ENCODE measurements around the gene GPR82. TPM values are rescaled to one million over a fixed set of nuclear protein-coding genes. Genes with fewer than 3 reads are reported as not detected.

Gene GPR82
- total and polyA plus RNA-seq, 2 donors (not counting 1 experiment from before 2014, with no cell fraction given): not detected

DNA sequence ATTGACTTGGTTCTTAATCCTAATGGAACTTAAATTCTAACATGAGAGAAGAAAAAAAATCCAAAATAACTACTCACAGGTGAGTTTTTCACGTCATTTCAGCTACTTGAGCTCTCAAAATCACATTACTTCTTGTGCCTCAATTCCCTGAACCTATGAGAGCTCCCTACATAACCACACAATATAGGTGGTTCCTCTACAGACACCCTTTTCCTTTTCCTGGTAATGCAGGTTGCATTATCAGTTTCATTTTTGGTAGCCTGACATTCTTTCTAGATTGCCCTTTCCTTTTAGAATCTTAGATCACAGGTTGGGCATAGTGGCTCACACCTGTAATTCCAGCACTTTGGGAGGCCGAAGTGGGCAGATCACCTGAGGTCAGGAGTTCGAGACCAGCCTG, 31.0 kb upstream of the GPR82 start:
- CTCF ChIA-PET: no interaction called here
- no peaks in the 10 kb centered on the region for H3K9me3 ChIP-seq (ENCODE audit: control extremely low read depth in 1 of 3, control insufficient read depth in 2 of 3, insufficient read depth in 1 of 3, low read length in 2 of 3)
- no CpG with 5 or more reads among the region's 3 CpGs for WGBS (ENCODE audit: insufficient coverage)

DNA sequence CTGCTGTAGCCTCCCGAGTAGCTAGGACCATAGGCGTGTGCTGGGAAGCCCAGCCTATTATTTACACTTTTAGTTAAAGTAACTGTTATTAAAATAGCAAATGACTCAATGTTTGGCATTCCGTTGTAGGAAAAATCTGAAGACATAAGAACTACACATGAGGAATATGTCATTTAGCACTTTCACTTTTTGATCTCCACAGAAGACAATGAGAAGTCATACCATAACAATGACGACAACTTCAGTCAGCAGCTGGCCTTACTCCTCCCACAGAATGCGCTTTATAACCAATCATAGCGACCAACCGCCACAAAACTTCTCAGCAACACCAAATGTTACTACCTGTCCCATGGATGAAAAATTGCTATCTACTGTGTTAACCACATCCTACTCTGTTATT, 28.6 kb upstream of the GPR82 start:
- CTCF ChIA-PET: no interaction called here

More for the DNA sequence above, 31.0 kb upstream of the GPR82 start:
- no peaks in the 10 kb centered on the region for H3K36me3 ChIP-seq (replicated peaks in 1 of 2; ENCODE audit: control extremely low read depth in 1 of 2, control insufficient read depth in 1 of 2, extremely low read depth in 1 of 2, insufficient read depth in 2 of 2, low read length in 1 of 2)
- no peak for DNase-seq
- intact Hi-C loops (cut with micrococcal nuclease): no loop called here
- H3K9ac ChIP-seq (ENCODE audit: low read length): no peak overlapping the region
- no peak for ATAC-seq (ENCODE audit: low read depth)
- Mint-ChIP-seq H3K27ac (no peak overlapping the region), H3K4me3 (peak overlapping the region; percentile 32), H3K9me3 (ENCODE audit: insufficient read depth) (no peaks in the 10 kb centered on the region), H3K4me1 (peaks cover 33% of the 10 kb centered on the region), H3K27me3 (no peaks in the 10 kb centered on the region)
- no peak overlapping the region for H2AFZ ChIP-seq (ENCODE audit: insufficient read depth, low read depth, low read length, poor library complexity, severe bottlenecking)
- H3K4me3 ChIP-seq (ENCODE audit: control extremely low read depth in 1 of 5, extremely low read depth in 1 of 5, insufficient read depth in 1 of 5, low read depth in 2 of 5, low read length in 4 of 5): no peak overlapping the region
- H3K4me1 ChIP-seq (ENCODE audit: control insufficient read depth in 2 of 2, insufficient read depth in 2 of 2, low read length in 2 of 2): peaks cover 14 to 19% of the 10 kb centered on the region in 2 donors
- no peaks in the 10 kb centered on the region for H3K27me3 ChIP-seq (replicated peaks in 1 of 4; ENCODE audit: control extremely low read depth in 1 of 4, control insufficient read depth in 3 of 4, insufficient read depth in 4 of 4, low read length in 3 of 4)
- TF ChIP-seq, protein P1, sequence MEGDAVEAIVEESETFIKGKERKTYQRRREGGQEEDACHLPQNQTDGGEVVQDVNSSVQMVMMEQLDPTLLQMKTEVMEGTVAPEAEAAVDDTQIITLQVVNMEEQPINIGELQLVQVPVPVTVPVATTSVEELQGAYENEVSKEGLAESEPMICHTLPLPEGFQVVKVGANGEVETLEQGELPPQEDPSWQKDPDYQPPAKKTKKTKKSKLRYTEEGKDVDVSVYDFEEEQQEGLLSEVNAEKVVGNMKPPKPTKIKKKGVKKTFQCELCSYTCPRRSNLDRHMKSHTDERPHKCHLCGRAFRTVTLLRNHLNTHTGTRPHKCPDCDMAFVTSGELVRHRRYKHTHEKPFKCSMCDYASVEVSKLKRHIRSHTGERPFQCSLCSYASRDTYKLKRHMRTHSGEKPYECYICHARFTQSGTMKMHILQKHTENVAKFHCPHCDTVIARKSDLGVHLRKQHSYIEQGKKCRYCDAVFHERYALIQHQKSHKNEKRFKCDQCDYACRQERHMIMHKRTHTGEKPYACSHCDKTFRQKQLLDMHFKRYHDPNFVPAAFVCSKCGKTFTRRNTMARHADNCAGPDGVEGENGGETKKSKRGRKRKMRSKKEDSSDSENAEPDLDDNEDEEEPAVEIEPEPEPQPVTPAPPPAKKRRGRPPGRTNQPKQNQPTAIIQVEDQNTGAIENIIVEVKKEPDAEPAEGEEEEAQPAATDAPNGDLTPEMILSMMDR (IDR thresholded peaks at IDR 0.05): no peak
- TF ChIP-seq EZH2 (IDR thresholded peaks at IDR 0.05; ENCODE audit: borderline replicate concordance, insufficient read depth, low read depth, low read length, poor library complexity, severe bottlenecking): no peak
- no peaks in the 10 kb centered on the region for H3K79me2 ChIP-seq (ENCODE audit: control insufficient read depth, insufficient read depth, low read length)
- H4K20me1 ChIP-seq (ENCODE audit: control insufficient read depth, insufficient read depth, low read length, poor library complexity, severe bottlenecking): no peaks in the 10 kb centered on the region
- POLR2A ChIA-PET: no interaction called here
- no peak overlapping the region for H3K27ac ChIP-seq (ENCODE audit: low read length in 2 of 2)
- no peak overlapping the region for H3K4me2 ChIP-seq (replicated peaks; ENCODE audit: low read depth, low read length, poor library complexity, severe bottlenecking)

More for the DNA sequence above, 28.6 kb upstream of the GPR82 start:
- no peak overlapping the region for H3K4me2 ChIP-seq (replicated peaks; ENCODE audit: low read depth, low read length, poor library complexity, severe bottlenecking)
- no peaks in the 10 kb centered on the region for H4K20me1 ChIP-seq (ENCODE audit: control insufficient read depth, insufficient read depth, low read length, poor library complexity, severe bottlenecking)
- H3K4me1 ChIP-seq (ENCODE audit: control insufficient read depth in 2 of 2, insufficient read depth in 2 of 2, low read length in 2 of 2): peaks cover 11 to 14% of the 10 kb centered on the region in 2 donors
- Mint-ChIP-seq H3K4me1 (peaks cover 24% of the 10 kb centered on the region), H3K27me3 (no peaks in the 10 kb centered on the region), H3K27ac (no peak overlapping the region), H3K4me3 (no peak overlapping the region), H3K9me3 (ENCODE audit: insufficient read depth) (no peaks in the 10 kb centered on the region)
- ATAC-seq (ENCODE audit: low read depth) (no peak), DNase-seq (no peak)
- H3K9me3 ChIP-seq (ENCODE audit: control extremely low read depth in 1 of 3, control insufficient read depth in 2 of 3, insufficient read depth in 1 of 3, low read length in 2 of 3): no peaks in the 10 kb centered on the region
- TF ChIP-seq EZH2 (IDR thresholded peaks at IDR 0.05; ENCODE audit: borderline replicate concordance, insufficient read depth, low read depth, low read length, poor library complexity, severe bottlenecking): no peak
- TF ChIP-seq, protein P1 (IDR thresholded peaks at IDR 0.05): no peak
- POLR2A ChIA-PET: no interaction called here
- no peak overlapping the region for H2AFZ ChIP-seq (ENCODE audit: insufficient read depth, low read depth, low read length, poor library complexity, severe bottlenecking)
- intact Hi-C loops (cut with micrococcal nuclease): no loop called here
- no peaks in the 10 kb centered on the region for H3K27me3 ChIP-seq (replicated peaks in 1 of 4; ENCODE audit: control extremely low read depth in 1 of 4, control insufficient read depth in 3 of 4, insufficient read depth in 4 of 4, low read length in 3 of 4)
- no peak overlapping the region for H3K9ac ChIP-seq (ENCODE audit: low read length)
- no peak overlapping the region for H3K4me3 ChIP-seq (ENCODE audit: control extremely low read depth in 1 of 5, extremely low read depth in 1 of 5, insufficient read depth in 1 of 5, low read depth in 2 of 5, low read length in 4 of 5)
- no peak overlapping the region for H3K27ac ChIP-seq (ENCODE audit: low read length in 2 of 2)
- 100% methylated on average over 2 of the region's 7 CpGs for WGBS (ENCODE audit: insufficient coverage)
- no peaks in the 10 kb centered on the region for H3K79me2 ChIP-seq (ENCODE audit: control insufficient read depth, insufficient read depth, low read length)
- no peaks in the 10 kb centered on the region for H3K36me3 ChIP-seq (replicated peaks in 1 of 2; ENCODE audit: control extremely low read depth in 1 of 2, control insufficient read depth in 1 of 2, extremely low read depth in 1 of 2, insufficient read depth in 2 of 2, low read length in 1 of 2)

Measured in B cell (primary cell).